HepG2 (cell line): Measurements from ENCODE around the gene KPNA3. TPM values are rescaled to one million over a fixed set of nuclear protein-coding genes. Genes with fewer than 3 reads are reported as not detected.

Experiments
- CREB3 ChIP-seq: sonication (generic); formaldehyde crosslinking; IDR thresholded peaks from 2 replicates; pipeline ENCODE4 v1.5.0; 2020; ENCODE audit warnings: missing genetic modification reagents
- GPN1 ChIP-seq: sonication (generic); formaldehyde crosslinking; IDR thresholded peaks from 2 replicates; pipeline ENCODE4 v1.5.1; 2020; ENCODE audit warnings: missing genetic modification reagents, borderline replicate concordance
- POGZ ChIP-seq: sonication (generic); formaldehyde crosslinking; IDR thresholded peaks from 2 replicates; pipeline ENCODE4 v1.4.0; 2020; ENCODE audit warnings: mild to moderate bottlenecking, missing genetic modification reagents
- TARDBP ChIP-seq: sonication (generic); formaldehyde crosslinking; IDR thresholded peaks from 2 replicates; pipeline ENCODE4 v1.8.0; 2022; ENCODE audit warnings: mild to moderate bottlenecking, missing genetic modification reagents
- ZC3H13 ChIP-seq: sonication (generic); formaldehyde crosslinking; IDR thresholded peaks from 2 replicates; pipeline ENCODE4 v1.8.1; 2023; ENCODE audit warnings: mild to moderate bottlenecking, missing genetic modification reagents, moderate library complexity
- ZKSCAN5 ChIP-seq: sonication (generic); formaldehyde crosslinking; IDR thresholded peaks from 2 replicates; pipeline ENCODE4 v1.5.1; 2020; ENCODE audit warnings: mild to moderate bottlenecking, missing genetic modification reagents
- ZNF296 ChIP-seq: sonication (generic); formaldehyde crosslinking; conservative IDR thresholded peaks from 2 replicates; pipeline ENCODE4 v1.5.0; 2020; ENCODE audit warnings: mild to moderate bottlenecking, missing genetic modification reagents
- ZNF451 ChIP-seq: sonication (generic); formaldehyde crosslinking; IDR thresholded peaks from 2 replicates; pipeline ENCODE4 v1.5.0; 2020; ENCODE audit warnings: mild to moderate bottlenecking, missing genetic modification reagents
- ZNF501 ChIP-seq: sonication (generic); formaldehyde crosslinking; IDR thresholded peaks from 2 replicates; pipeline ENCODE4 v1.5.1; 2020; ENCODE audit warnings: mild to moderate bottlenecking, moderate library complexity, missing genetic modification reagents
- ZNF550 ChIP-seq: sonication (generic); formaldehyde crosslinking; IDR thresholded peaks from 2 replicates; pipeline ENCODE4 v1.4.0; 2020; ENCODE audit warnings: mild to moderate bottlenecking, missing genetic modification reagents, borderline replicate concordance
- ZNF615 ChIP-seq: sonication (generic); formaldehyde crosslinking; IDR thresholded peaks from 2 replicates; pipeline ENCODE4 v1.5.0; 2020; ENCODE audit warnings: mild to moderate bottlenecking, missing genetic modification reagents, borderline replicate concordance
- ZNF800 ChIP-seq: sonication (generic); formaldehyde crosslinking; IDR thresholded peaks from 2 replicates; pipeline ENCODE4 v1.4.0; 2020; ENCODE audit warnings: missing genetic modification reagents
- ZNF878 ChIP-seq: sonication (generic); formaldehyde crosslinking; IDR thresholded peaks from 2 replicates; pipeline ENCODE4 v1.8.1; 2023; ENCODE audit warnings: mild to moderate bottlenecking, missing genetic modification reagents, moderate library complexity
- polyA plus RNA-seq, 8 experiments: library from polyadenylated mRNA; depleted of rRNA in 3 of 8; stranded (reverse) in 7 of 8; unstranded in 1 of 8; fragments of >200 nt; fragmentation: Illumina TruSeq in 4 of 8; extraction: Trizol in 4 of 8; gene quantifications; 2 replicates each; pipeline versions ENCODE4 v1.2.1 to v1.2.3, GENCODE V29; 2011 to 2016; ENCODE audit warnings: low read depth in 4 of 8, missing spikeins in 1 of 8, mixed read lengths in 1 of 8; ENCODE audit not compliant: insufficient read depth in 1 of 8
- total RNA-seq, 5 experiments: library from RNA; depleted of rRNA; stranded (reverse); fragments of >200 nt; fragmentation: Illumina TruSeq; extraction: Trizol; gene quantifications; 2 replicates each; pipeline ENCODE4 v1.2.3, GENCODE V29; 2016; ENCODE audit warnings: low read depth in 1 of 5
- TF ChIP-seq, protein P1 (sequence below): sonication (generic); formaldehyde crosslinking; IDR thresholded peaks from 2 replicates; pipeline ENCODE4 v1.4.0; 2020; ENCODE audit warnings: mild to moderate bottlenecking, missing genetic modification reagents
- TF ChIP-seq, protein P2 (sequence below): sonication (generic); formaldehyde crosslinking; IDR thresholded peaks from 2 replicates; pipeline ENCODE4 v1.4.0; 2020; ENCODE audit warnings: mild to moderate bottlenecking, missing genetic modification reagents
- TF ChIP-seq, protein P3 (sequence below): sonication (generic); formaldehyde crosslinking; IDR thresholded peaks from 2 replicates; pipeline ENCODE4 v1.5.0; 2020; ENCODE audit warnings: missing genetic modification reagents, mild to moderate bottlenecking, borderline replicate concordance

Gene KPNA3
- total and polyA plus RNA-seq, 2 of the 13 experiments (the other 11 are each of a cell fraction or from before 2014, with no cell fraction given) = 13.0 to 28.9 TPM

GRCh38 chr13:49690995-49691784 is 101.3 kb downstream of the KPNA3 start, which contains the start of gene EBPL (continued):
- TF ChIP-seq, protein P1, sequence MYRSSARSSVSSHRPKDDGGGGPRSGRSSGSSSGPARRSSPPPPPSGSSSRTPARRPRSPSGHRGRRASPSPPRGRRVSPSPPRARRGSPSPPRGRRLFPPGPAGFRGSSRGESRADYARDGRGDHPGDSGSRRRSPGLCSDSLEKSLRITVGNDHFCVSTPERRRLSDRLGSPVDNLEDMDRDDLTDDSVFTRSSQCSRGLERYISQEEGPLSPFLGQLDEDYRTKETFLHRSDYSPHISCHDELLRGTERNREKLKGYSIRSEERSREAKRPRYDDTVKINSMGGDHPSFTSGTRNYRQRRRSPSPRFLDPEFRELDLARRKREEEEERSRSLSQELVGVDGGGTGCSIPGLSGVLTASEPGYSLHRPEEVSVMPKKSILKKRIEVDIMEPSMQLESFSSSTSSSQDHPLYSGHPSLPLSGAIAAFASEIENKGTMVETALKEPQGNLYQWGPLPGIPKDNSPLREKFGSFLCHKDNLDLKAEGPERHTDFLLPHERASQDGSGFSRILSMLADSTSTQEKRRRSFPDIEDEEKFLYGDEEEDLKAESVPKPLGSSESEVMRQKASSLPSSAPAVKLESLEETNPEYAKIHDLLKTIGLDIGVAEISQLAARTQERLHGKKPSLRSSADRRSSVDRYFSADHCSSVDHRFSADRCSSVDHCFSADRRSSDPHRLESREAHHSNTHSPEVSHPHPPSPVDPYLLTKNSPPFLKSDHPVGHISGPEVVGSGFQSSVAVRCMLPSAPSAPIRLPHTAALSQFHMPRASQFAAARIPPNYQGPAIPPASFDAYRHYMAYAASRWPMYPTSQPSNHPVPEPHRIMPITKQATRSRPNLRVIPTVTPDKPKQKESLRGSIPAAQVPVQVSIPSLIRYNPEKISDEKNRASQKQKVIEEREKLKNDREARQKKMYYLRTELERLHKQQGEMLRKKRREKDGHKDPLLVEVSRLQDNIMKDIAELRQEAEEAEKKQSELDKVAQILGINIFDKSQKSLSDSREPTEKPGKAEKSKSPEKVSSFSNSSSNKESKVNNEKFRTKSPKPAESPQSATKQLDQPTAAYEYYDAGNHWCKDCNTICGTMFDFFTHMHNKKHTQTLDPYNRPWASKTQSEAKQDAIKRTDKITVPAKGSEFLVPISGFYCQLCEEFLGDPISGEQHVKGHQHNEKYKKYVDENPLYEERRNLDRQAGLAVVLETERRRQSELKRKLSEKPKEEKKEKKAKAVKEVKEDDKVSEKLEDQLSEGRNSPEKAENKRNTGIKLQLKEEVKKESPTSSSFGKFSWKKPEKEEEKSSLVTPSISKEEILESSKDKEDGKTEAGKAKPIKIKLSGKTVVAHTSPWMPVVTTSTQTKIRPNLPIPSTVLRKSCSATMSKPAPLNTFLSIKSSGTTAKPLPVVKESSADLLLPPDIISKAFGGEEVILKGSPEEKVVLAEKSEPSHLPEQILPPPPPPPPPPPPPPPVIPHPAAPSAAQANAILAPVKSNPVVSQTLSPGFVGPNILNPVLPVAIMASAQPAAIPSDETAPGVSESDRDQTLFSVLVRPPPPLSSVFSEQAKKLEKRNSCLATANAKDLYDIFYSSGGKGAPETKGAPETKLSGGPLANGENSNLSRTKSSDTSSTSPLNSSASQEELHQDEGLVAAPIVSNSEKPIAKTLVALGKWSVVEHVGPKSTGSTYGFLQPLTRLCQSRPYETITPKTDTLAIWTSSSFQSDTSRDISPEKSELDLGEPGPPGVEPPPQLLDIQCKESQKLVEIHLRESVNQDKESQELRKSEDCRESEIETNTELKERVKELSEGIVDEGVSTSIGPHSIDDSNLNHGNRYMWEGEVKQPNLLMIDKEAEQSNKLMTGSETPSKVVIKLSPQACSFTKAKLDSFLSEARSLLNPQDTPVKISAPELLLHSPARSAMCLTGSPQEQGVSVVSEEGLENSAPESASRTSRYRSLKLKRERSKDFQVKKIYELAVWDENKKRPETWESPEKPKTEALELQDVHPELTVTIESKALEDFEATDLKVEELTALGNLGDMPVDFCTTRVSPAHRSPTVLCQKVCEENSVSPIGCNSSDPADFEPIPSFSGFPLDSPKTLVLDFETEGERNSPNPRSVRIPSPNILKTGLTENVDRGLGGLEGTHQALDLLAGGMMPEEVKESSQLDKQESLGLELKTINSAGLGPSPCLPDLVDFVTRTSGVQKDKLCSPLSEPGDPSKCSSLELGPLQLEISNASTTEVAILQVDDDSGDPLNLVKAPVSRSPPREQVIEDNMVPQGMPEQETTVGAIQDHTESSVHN (CRISPR knock-in tag) = peak; percentile 81; the same call in 1 of the 2 replicates
- TF ChIP-seq ZNF501 (CRISPR knock-in tag) (peak; percentile 30; the same call in 1 of the 2 replicates), ZNF550 (CRISPR knock-in tag) (no peak), ZNF615 (CRISPR knock-in tag) (no peak), TARDBP (no peak), GPN1 (CRISPR knock-in tag) (no peak), ZNF296 (0 out of 2 replicates have a peak, but pooled peaks have one; percentile 77), POGZ (CRISPR knock-in tag) (peak; percentile 92), ZNF800 (CRISPR knock-in tag) (peak; percentile 68; the same call in 1 of the 2 replicates), ZNF451 (peak; percentile 93), ZNF878 (CRISPR knock-in tag) (no peak), CREB3 (peak; percentile 56; the same call in 1 of the 2 replicates), ZC3H13 (CRISPR knock-in tag) (no peak), ZKSCAN5 (CRISPR knock-in tag) (no peak)
- TF ChIP-seq, protein P2, sequence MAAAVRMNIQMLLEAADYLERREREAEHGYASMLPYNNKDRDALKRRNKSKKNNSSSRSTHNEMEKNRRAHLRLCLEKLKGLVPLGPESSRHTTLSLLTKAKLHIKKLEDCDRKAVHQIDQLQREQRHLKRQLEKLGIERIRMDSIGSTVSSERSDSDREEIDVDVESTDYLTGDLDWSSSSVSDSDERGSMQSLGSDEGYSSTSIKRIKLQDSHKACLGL (CRISPR knock-in tag) = peak; percentile 97
- TF ChIP-seq, protein P3, sequence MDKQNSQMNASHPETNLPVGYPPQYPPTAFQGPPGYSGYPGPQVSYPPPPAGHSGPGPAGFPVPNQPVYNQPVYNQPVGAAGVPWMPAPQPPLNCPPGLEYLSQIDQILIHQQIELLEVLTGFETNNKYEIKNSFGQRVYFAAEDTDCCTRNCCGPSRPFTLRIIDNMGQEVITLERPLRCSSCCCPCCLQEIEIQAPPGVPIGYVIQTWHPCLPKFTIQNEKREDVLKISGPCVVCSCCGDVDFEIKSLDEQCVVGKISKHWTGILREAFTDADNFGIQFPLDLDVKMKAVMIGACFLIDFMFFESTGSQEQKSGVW (CRISPR knock-in tag) = no peak
